CD14-positive monocyte (primary cell): ENCODE data around the gene MKLN1. TPM values are rescaled to one million over a fixed set of nuclear protein-coding genes. Genes with fewer than 3 reads are reported as not detected.
"Not testable (repeated sequence)": the region's sequence is repeated elsewhere in the genome, so short reads cannot be mapped to it uniquely, and the experiment has no call there.

ENCODE experiments used
- DNase-seq, 3 donors: peaks; one replicate each; pipeline ENCODE4 v3.0.0-alpha.2; 2011 to 2022
- H2AFZ ChIP-seq: 2 replicates; pipeline ENCODE4 v1.6.0; 2012; ENCODE audit warnings: mild to moderate bottlenecking, low read depth, low read length, inconsistent platforms; ENCODE audit not compliant: insufficient read depth, poor library complexity, severe bottlenecking
- H3K27ac ChIP-seq, 2 donors: 1 replicate in 1 of 2; 2 replicates in 1 of 2; pipeline ENCODE4 v1.5.1; 2012 to 2013; ENCODE audit warnings: low read length in 2 of 2, control low read depth in 1 of 2, inconsistent platforms in 1 of 2, low read depth in 1 of 2, mild to moderate bottlenecking in 1 of 2
- H3K27me3 ChIP-seq, 2 donors: one replicate each; pipeline versions ENCODE4 v1.6.0 to v1.6.1; 2011 to 2013; ENCODE audit warnings: low read length in 2 of 2; ENCODE audit not compliant: control insufficient read depth in 2 of 2, insufficient read depth in 2 of 2
- H3K36me3 ChIP-seq, 2 donors: replicated peaks in 1 of 2; 1 replicate in 1 of 2; 2 replicates in 1 of 2; pipeline versions ENCODE4 v1.5.1 to v1.6.1; 2012 to 2013; ENCODE audit warnings: low read length in 2 of 2, control low read depth in 1 of 2, inconsistent platforms in 1 of 2, mild to moderate bottlenecking in 1 of 2; ENCODE audit not compliant: insufficient read depth in 2 of 2, control insufficient read depth in 1 of 2
- H3K4me1 ChIP-seq, 2 donors: 1 replicate in 1 of 2; 2 replicates in 1 of 2; pipeline versions ENCODE4 v1.5.1 to v1.6.1; 2012 to 2013; ENCODE audit warnings: low read length in 2 of 2, control low read depth in 1 of 2, inconsistent platforms in 1 of 2, mild to moderate bottlenecking in 1 of 2, moderate library complexity in 1 of 2; ENCODE audit not compliant: insufficient read depth in 2 of 2, control insufficient read depth in 1 of 2
- H3K4me2 ChIP-seq: replicated peaks from 2 replicates; pipeline ENCODE3; 2012; ENCODE audit warnings: low read length, moderate library complexity, mild to moderate bottlenecking; ENCODE audit not compliant: poor library complexity, severe bottlenecking; ENCODE audit errors: extremely low read depth
- H3K4me3 ChIP-seq, 3 experiments: fragments of 200-600 bp in 1 of 3; sonication (generic) in 1 of 3; replicated peaks in 1 of 3; 1 replicate in 2 of 3; 2 replicates in 1 of 3; pipeline ENCODE4 v1.5.1; 2011 to 2013; ENCODE audit warnings: low read length in 3 of 3, mild to moderate bottlenecking in 3 of 3, control low read depth in 2 of 3, low read depth in 2 of 3, inconsistent platforms in 1 of 3, moderate library complexity in 1 of 3
- H3K79me2 ChIP-seq: 2 replicates; pipeline ENCODE4 v1.6.0; 2012; ENCODE audit warnings: mild to moderate bottlenecking, control low read depth, inconsistent platforms, low read length, moderate library complexity; ENCODE audit not compliant: insufficient read depth
- H3K9ac ChIP-seq: 2 replicates; pipeline ENCODE4 v1.6.0; 2017; ENCODE audit warnings: low read length, mild to moderate bottlenecking; ENCODE audit not compliant: insufficient read depth, poor library complexity, severe bottlenecking
- H3K9me3 ChIP-seq, 2 donors: replicated peaks in 1 of 2; 1 replicate in 1 of 2; 2 replicates in 1 of 2; pipeline versions ENCODE4 v1.5.1 to v1.6.1; 2012 to 2013; ENCODE audit warnings: low read length in 2 of 2, control low read depth in 1 of 2; ENCODE audit not compliant: control insufficient read depth in 1 of 2, insufficient read depth in 1 of 2
- H4K20me1 ChIP-seq: 2 replicates; pipeline ENCODE4 v1.6.0; 2012; ENCODE audit warnings: mild to moderate bottlenecking, low read length, control low read depth, moderate library complexity; ENCODE audit not compliant: insufficient read depth
- H3K27ac Mint-ChIP-seq, 7 donors: one replicate each; pipeline ENCODE4 v1.8.0; 2020; ENCODE audit warnings: mild to moderate bottlenecking in 7 of 7, mixed read lengths in 7 of 7, moderate library complexity in 6 of 7, inconsistent platforms in 2 of 7
- H3K27me3 Mint-ChIP-seq, 3 donors: one replicate each; pipeline ENCODE4 v1.8.0; 2021 to 2022; ENCODE audit warnings: low read depth in 3 of 3, mild to moderate bottlenecking in 3 of 3, mixed read lengths in 3 of 3, moderate library complexity in 3 of 3, inconsistent platforms in 1 of 3
- H3K36me3 Mint-ChIP-seq, 2 donors: one replicate each; pipeline ENCODE4 v1.8.0; 2020; ENCODE audit warnings: mixed read lengths in 2 of 2, inconsistent platforms in 1 of 2, mild to moderate bottlenecking in 1 of 2
- H3K4me1 Mint-ChIP-seq: one replicate; pipeline ENCODE4 v1.8.0; 2020; ENCODE audit warnings: mild to moderate bottlenecking, mixed read lengths
- H3K4me3 Mint-ChIP-seq, 2 donors: one replicate each; pipeline ENCODE4 v1.8.0; 2020; ENCODE audit warnings: mild to moderate bottlenecking in 2 of 2, mixed read lengths in 2 of 2, moderate library complexity in 1 of 2
- H3K9me3 Mint-ChIP-seq, 7 donors: one replicate each; pipeline ENCODE4 v1.8.0; 2020 to 2022; ENCODE audit warnings: mixed read lengths in 7 of 7, mild to moderate bottlenecking in 6 of 7, moderate library complexity in 6 of 7, inconsistent platforms in 2 of 7
- WGBS: methylation state at CpG from one replicate; pipeline ENCODE4 v1.1.5; 2013; ENCODE audit warnings: missing lambda C conversion rate; ENCODE audit not compliant: insufficient coverage; 5-methylcytosine and 5-hydroxymethylcytosine counted together
- intact Hi-C, 2 donors: fragments of 100-400 bp; cut with micrococcal nuclease; formaldehyde crosslinking; loops; one replicate each; pipeline versions ENCODE4 v1.15.0 to v1.15.1; 2023
- polyA plus RNA-seq, 3 donors: library from polyadenylated mRNA; depleted of rRNA in 1 of 3; unstranded in 2 of 3; stranded (reverse) in 1 of 3; fragments of 300-500 nt in 2 of 3; fragments of >200 nt in 1 of 3; fragmentation: Illumina TruSeq in 2 of 3; gene quantifications; 1 replicate in 2 of 3; 2 replicates in 1 of 3; pipeline ENCODE4 v1.2.3, GENCODE V29; 2012 to 2021
- TF ChIP-seq, protein P1 (sequence below): fragments of 200-600 bp; IDR thresholded peaks from one replicate; pipeline ENCODE4 v1.8.0; 2022; ENCODE audit warnings: antibody characterized with exemption, mild to moderate bottlenecking

MKLN1 gene
- polyA plus RNA-seq, 3 donors: 12.2 to 18.5 (median 17.2) TPM

DNA sequence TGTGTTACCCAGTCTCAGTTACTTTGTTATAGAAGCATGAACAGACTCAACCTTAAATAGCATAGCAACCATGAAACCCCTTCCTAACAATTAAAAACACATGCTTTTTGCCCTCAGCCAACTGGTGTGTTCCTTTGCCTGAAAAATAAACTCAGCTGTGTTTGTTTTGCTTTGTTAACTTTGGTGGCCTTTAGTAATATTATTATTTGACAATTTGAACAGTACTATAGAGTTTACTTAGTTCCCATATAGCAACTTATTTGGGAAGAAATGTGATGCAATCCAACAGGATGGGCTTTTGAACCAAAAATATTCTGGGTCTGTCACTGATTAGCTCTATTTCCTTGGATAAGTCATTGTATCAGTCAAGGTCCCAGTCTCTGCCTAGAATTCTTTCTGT, 22.5 kb upstream of the MKLN1 start:
- Histone ChIP-seq H3K4me1 (no peaks in the 10 kb centered on the region), H3K79me2 (no peaks in the 10 kb centered on the region), H3K4me3 (no peak overlapping the region), H3K9ac (no peak overlapping the region), H3K36me3 (no peaks in the 10 kb centered on the region), H2AFZ (no peak overlapping the region), H4K20me1 (no peaks in the 10 kb centered on the region), H3K27ac (no peak overlapping the region), H3K9me3 (peaks cover 8 to 29% of the 10 kb centered on the region in 2 donors), H3K27me3 (no peaks in the 10 kb centered on the region), H3K4me2 (no peak overlapping the region)
- H3K9me3 Mint-ChIP-seq: peaks cover 10 to 36% (median 21%) of the 10 kb centered on the region in 7 donors
- intact Hi-C loops: no loop called here
- no peak overlapping the region for H3K4me3 Mint-ChIP-seq
- H3K27me3 Mint-ChIP-seq: peaks cover 2 to 3% (median 2%) of the 10 kb centered on the region in 3 donors
- H3K4me1 Mint-ChIP-seq: peaks cover 2% of the 10 kb centered on the region
- TF ChIP-seq, protein P1, sequence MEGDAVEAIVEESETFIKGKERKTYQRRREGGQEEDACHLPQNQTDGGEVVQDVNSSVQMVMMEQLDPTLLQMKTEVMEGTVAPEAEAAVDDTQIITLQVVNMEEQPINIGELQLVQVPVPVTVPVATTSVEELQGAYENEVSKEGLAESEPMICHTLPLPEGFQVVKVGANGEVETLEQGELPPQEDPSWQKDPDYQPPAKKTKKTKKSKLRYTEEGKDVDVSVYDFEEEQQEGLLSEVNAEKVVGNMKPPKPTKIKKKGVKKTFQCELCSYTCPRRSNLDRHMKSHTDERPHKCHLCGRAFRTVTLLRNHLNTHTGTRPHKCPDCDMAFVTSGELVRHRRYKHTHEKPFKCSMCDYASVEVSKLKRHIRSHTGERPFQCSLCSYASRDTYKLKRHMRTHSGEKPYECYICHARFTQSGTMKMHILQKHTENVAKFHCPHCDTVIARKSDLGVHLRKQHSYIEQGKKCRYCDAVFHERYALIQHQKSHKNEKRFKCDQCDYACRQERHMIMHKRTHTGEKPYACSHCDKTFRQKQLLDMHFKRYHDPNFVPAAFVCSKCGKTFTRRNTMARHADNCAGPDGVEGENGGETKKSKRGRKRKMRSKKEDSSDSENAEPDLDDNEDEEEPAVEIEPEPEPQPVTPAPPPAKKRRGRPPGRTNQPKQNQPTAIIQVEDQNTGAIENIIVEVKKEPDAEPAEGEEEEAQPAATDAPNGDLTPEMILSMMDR: no peak
- no peak for DNase-seq
- no peaks in the 10 kb centered on the region for H3K36me3 Mint-ChIP-seq
- no peak overlapping the region for H3K27ac Mint-ChIP-seq

DNA sequence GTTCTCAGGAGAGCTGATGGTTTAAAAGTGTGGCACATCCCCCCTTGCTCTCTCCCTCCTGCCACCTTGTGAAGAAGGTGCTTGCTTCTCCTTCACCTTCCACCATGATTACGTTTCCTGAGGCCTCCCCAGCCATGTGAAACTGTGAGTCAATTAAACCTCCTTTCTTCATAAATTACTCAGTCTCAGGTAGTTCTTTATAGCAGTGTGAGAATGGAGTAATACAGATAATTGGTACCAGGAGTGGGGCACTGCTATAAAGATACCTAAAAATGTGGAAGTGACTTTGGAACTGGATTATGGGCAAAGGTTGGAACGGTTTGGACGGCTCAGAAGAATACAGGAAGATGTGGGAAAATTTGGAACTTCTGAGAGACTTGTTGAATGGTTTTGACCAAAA, 21.6 kb upstream of the MKLN1 start:
- not testable (repeated sequence) for H3K27me3 Mint-ChIP-seq, H3K27me3 ChIP-seq

More for the DNA sequence above, 21.6 kb upstream of the MKLN1 start:
- H4K20me1 ChIP-seq, H3K4me3 ChIP-seq, H3K79me2 ChIP-seq, H3K9ac ChIP-seq, H3K27ac Mint-ChIP-seq, DNase-seq, intact Hi-C loops, H3K4me1 ChIP-seq, H2AFZ ChIP-seq, H3K36me3 Mint-ChIP-seq, H3K27ac ChIP-seq, H3K4me2 ChIP-seq, H3K4me3 Mint-ChIP-seq, H3K36me3 ChIP-seq, H3K4me1 Mint-ChIP-seq: not testable (repeated sequence)
- peaks cover 10 to 37% (median 21%) of the 10 kb centered on the region in 7 donors for H3K9me3 Mint-ChIP-seq
- H3K9me3 ChIP-seq: peaks cover 15 to 29% of the 10 kb centered on the region in 2 donors
- WGBS: 100% methylated on average over 2 of the region's 3 CpGs
